Measurements from ENCODE around the gene CCDC82.

The CCDC82 gene

DNA sequence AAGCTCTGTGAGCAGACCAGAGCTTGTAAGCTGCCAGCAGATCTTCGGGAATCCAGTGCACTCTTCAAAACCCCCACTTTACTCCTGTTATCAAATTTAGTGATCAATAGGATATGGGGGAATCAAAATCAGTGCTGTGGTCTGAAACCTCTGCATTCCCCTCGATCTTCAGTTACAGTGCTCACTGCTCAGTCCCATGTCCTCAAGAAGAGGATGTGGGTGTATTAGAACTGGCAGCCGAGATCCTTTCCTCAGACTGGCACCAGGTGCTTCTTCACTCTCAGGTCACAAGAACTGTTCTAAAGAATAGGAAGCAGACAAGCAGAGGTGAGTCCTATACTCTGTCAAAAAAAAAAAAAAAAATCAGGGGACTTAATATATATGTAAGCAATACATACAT lies 31.4 kb downstream of the CCDC82 start:
- DNase-seq = no peak

DNA sequence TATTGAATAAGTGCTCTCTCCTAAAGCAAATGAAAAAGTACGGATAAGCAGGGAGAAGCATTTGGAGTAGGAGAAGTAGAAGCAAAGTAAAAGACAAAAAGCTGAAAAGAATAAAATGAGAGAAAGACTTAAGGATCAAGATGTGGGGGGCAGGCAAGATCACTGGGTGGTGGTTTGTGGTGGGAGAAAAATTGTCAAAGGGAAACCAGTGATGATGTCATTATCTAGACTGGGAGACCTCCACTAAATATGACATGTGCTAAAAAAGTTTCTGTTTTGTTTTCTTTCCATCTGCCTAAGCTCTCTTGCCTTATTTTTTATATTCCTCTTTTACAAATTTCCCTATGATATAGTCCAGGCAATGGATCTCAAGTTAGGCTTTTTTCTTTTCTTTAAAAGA lies 31.9 kb downstream of the CCDC82 start:
- DNase-seq = no peak

DNA sequence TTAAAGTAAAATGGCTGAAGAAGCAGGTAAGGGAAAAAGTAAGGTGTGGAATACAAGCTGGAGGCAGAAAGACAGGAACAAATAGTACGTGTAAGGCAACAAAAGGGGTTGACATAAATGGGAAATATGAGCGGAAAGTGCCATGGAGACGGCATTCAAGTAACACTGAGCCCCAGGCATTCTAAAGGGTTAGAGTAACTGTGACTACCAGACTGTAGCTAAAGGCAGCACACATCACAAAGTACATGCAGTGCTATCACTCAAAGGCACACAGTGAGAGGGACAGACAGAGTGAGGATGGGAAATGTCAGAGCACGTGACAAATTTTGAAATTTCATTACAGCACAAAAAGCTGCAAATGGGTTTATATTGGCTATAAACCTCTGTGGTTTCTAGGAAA lies 32.9 kb downstream of the CCDC82 start:
- no peak for DNase-seq

DNA sequence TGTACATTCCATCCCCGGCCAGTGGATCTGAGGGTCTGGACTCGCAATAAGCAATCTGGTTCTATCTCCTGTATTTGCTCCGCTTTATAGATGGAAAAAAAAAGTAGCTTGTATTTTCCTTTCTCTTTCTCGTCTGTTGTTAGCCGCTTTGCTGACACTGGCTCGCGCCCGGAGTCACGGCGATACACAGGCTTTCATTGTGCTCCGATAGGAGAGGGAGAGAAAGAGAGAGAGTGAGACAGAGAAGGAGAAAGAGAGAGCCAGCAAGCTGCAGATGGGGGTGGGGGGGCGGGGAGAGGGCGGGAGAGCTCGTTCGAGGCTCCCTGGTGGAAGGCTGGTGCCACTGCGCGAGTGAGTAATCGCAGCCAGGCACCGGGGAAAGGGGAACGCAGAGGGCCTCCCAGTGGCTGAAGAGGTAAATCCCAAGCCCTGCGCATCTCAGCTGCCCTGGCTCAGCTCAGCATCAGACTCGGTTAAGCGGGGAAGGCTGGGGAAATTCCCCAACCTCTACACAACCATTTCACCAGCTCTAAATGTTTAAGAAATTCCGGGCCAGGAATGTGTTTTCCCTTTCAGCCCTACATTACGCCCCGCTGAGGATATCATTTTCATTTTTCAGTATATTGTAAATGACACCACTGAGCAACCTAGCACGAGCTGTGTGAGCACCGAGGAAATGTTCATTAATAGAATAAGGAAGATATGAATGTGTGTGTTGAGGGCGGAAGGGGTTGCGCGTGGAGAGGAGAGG lies 46.6 kb downstream of the CCDC82 start, which contains the start of gene MAML2:
MAML2 (minus strand) TSS at position 235 of the 751 bp plus-strand sequence. CDS start 1,300 bp downstream, outside the sequence.
- DNase-seq = peak; percentile 66 to 86 (median 75)

GRCh38 chr11:96342014-96342960 lies 47.4 kb downstream of the CCDC82 start:
- no peak for DNase-seq

DNA sequence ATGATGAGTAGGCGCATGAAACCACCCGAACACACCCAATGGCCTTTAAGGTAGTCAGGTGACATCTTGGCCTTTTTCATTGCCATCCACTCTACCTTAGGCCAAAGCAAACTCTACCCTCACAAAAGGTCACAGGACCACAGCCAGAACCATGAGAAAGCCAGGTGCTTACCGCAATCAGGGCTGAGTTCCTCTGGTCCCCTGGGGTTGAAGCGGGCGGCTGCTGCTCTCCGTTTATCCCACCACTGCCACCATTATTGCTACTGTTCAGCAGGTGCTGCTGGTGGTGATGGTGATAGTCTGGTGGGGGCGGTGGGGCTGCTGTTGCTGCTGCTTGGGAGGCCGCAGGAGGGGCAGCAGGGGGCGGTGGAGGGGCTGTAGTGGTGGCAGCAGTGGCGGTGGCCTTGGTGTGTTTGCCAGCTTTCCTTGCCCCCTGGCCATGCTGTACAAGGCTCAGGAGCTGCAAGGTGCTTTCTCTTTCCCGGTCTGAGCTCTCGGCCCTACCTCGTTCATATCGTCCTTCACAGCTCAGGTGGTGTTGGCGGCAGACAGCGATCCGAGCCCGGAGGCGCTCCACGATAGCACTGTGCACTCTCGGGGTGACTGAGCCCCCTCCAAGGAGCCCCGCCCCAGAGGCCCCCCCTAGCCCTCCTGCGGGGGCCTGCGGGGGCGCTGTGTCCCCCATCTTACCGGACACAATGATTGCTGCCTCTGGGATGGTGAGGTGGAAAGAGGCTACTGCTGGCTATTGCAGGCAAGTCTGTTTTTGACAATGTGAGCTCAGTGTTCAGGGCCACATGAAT lies 48.3 kb downstream of the CCDC82 start:
- peak in 3 of 4 experiments; percentile 21 to 63 (median 52) for DNase-seq

- no peak for DNase-seq
Observed at GRCh38 chr11:96340555-96340885, 49.2 kb downstream of the CCDC82 start.

DNA sequence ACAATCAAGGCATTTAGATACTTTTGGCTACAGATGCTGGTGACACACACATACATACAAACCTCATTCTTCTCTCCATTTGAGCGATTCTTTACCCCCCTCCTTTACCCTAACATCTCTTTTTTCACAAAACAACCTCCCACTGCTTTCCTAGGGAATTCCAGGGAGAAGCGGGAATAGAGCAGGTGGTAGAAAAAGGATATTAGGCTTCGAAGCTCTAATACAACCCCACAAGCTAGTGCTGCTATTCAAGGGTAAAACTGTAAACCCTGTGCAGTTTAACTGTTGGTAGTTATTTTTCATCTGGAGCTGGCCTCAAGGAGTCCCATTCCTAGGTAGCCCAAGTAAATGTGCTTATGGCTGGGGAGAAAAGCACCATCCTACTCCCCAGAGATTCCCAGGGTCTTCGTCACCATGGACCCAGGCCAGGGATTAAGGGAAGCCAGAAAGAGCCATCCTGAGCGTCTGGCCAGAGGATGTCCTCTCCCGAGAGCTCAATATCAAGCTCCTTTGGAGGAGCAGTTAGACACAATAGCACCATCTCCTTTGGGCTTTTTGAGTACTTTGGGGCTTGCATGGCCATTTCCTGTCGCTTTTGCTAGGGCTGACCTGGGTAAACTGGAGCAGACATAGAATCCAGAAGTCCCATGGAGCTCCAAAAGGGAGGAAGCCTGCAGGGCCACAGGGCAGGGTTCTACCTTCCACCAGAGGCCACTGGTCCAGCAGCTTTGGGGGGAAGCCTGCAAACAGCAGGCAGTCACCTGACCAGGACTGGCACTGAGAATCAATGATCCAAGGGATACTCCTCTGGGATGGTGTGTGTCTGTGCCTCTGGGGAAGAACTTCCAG lies 49.8 kb downstream of the CCDC82 start:
- no peak for DNase-seq

DNA sequence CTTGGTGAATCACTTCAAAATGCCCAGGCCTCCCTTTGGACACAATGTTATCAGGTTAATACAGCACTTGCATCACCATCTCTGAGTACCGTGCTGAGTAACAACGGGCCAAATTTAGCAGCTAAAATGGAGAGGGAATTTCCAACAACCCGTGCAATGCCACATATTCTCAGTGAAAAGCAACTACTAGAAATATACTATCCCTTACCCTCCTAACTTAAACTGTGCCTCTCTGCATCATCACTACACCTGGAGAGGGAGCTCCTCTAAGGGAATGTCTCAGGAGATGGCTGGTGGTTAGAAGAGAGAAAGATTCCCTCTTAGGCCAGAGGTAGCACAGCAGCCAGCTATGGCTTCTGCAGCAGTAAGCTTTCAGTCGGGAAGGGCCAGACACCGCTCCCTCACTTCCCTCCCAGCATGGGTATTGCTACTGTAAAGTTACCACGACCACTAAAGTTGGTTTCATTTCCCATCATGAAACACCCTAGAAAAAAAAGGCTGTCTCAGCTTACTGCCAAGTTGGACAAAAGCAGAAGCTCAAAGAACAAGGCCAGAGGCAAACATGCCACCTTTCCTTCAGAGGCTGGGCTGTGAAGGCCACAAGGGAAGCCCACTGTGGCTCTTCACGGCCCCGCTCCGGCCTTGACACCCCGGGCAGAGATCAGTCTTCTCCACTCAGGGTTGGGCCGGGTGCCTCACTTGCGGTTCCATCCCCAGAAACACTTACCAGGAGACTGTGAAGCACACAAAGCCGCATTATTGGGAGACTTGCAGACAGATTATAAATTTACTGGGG lies 50.6 kb downstream of the CCDC82 start:
- peak in 2 of 4 experiments; percentile 7 to 12 for DNase-seq

- peak in 2 of 4 experiments; percentile 2 to 20 for DNase-seq
Observed at GRCh38 chr11:96337541-96338431, 51.9 kb downstream of the CCDC82 start.

DNA sequence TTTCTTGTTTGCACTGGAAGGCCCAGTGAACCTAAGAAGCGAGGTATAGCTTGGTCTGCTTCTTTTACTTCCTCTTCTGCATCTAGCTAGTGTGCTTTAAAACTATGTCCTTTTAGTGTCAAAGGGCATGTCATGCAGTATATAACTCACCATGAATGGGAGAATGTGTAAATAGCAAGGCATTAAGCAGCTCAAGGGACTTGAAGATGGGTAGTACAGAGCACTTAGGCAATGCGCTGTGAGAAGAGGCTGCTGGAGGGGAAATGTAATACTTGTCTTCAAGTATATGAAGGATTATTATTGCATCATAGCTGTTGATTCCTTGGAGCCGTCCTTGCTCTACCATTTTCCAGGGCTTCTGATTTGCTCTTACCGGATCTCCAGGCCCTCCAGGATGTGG lies 54.3 kb downstream of the CCDC82 start:
- no peak for DNase-seq

GRCh38 chr11:96334219-96334618 lies 55.5 kb downstream of the CCDC82 start:
- DNase-seq = no peak

- no peak for DNase-seq
Observed at GRCh38 chr11:96333191-96333719, 56.5 kb downstream of the CCDC82 start.

DNA sequence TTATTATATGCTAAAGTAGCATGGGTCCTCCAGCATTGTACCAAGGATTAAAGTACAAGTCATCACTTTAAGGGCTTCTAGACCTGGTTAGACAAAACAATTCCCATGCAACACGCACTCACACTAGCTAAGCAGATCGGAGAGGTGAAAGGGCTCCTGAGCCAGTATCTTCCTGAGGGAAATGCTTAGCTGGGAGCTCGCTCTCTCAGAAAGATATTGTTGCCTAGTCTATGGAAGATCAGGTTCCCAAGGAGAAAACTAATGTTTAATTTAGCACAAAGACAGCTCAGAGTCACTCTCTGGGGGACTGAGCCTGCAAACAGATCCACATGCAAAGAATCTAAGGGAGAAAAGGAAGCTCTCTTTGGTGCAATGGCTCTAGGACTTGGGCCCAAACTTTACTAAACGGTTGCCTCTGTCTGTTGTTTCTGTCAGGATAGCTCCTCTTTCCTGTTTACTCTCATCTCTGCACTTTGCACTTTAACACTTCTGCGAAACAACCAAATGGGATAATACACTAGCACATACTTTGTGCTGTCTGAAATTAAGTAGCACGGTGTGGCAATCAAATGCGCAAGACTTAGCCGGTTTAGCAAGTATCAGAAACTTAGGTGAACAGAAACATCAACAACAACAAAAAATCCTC lies 57.5 kb downstream of the CCDC82 start:
- no peak for DNase-seq

GRCh38 chr11:96331699-96332116 lies 58.0 kb downstream of the CCDC82 start:
- DNase-seq = no peak

DNA sequence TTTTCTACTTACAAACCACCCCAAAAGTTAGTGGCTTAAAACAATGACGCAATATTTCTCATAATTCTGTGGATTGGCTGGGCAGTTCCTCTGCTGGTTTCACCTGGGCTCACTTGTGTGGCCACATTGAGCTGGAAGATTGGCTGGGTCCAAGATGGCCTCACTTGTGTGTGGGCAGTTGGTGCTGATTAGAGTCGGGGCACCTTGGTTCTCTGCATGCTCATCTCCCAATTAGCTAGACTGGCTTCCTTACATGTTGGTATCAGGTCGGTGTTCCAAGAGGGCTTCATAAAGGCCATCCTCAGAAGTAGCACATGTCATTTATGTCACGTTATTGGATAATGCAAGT lies 59.2 kb downstream of the CCDC82 start:
- no peak for DNase-seq

- no peak for DNase-seq
Observed at GRCh38 chr11:96329855-96330510, 59.7 kb downstream of the CCDC82 start.

- no peak for DNase-seq
Observed at GRCh38 chr11:96329419-96329818, 60.3 kb downstream of the CCDC82 start.

All from activated naive CD4-positive, alpha-beta T cell (primary cell).